Osteocyte (in vitro differentiated cells): ENCODE results near the gene KIF26A. TPM values are rescaled to one million over a fixed set of nuclear protein-coding genes. Genes with fewer than 3 reads are reported as not detected.

Experiments used
- DNase-seq: peaks from one replicate; pipeline ENCODE4 v3.0.0; 2021; ENCODE audit warnings: mixed read lengths; ENCODE audit not compliant: unreplicated experiment; ENCODE audit errors: extremely low spot score
- H3K27ac Mint-ChIP-seq: one replicate; pipeline ENCODE4 v1.8.0; 2021; ENCODE audit warnings: mild to moderate bottlenecking, mixed read lengths; ENCODE audit not compliant: unreplicated experiment
- H3K27me3 Mint-ChIP-seq: one replicate; pipeline ENCODE4 v1.8.0; 2021; ENCODE audit warnings: mixed read lengths; ENCODE audit not compliant: unreplicated experiment
- H3K36me3 Mint-ChIP-seq: one replicate; pipeline ENCODE4 v1.8.0; 2021; ENCODE audit warnings: mixed read lengths; ENCODE audit not compliant: unreplicated experiment
- H3K4me1 Mint-ChIP-seq: one replicate; pipeline ENCODE4 v1.8.0; 2021; ENCODE audit warnings: mixed read lengths; ENCODE audit not compliant: unreplicated experiment
- H3K4me3 Mint-ChIP-seq: one replicate; pipeline ENCODE4 v1.8.0; 2021; ENCODE audit warnings: mild to moderate bottlenecking, moderate library complexity, mixed read lengths; ENCODE audit not compliant: unreplicated experiment
- H3K9me3 Mint-ChIP-seq: one replicate; pipeline ENCODE4 v1.8.0; 2021; ENCODE audit warnings: mixed read lengths; ENCODE audit not compliant: unreplicated experiment
- total RNA-seq: library from RNA; stranded (reverse); gene quantifications from 2 replicates; pipeline ENCODE4 v1.2.1, GENCODE V29; 2021
- TF ChIP-seq, protein P1 (sequence below): fragments of 200-600 bp; sonication (generic); IDR thresholded peaks from 2 replicates; pipeline ENCODE4 v1.5.0; 2021; ENCODE audit warnings: antibody characterized with exemption, mild to moderate bottlenecking, moderate library complexity

Gene KIF26A
- total RNA-seq, 1 donor from 2014 or later = 4.5 TPM

DNA sequence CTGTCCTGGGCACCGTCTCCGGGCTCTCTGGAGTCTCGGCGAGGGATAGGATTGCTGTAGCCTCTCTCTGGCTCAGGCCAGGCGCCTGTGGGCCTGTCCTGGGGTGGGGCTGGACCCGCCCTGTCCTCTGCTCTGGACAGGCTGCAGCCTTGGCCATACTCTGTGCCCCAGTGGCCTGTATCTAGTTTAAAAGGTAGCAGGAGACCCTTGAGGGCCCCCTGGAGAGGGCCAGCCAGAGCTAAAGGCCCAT is 1.8 kb downstream of the KIF26A start:
- no peak for DNase-seq
- Mint-ChIP-seq H3K4me1 (peaks cover 20% of the 10 kb centered on the region), H3K27ac (no peak overlapping the region), H3K9me3 (no peaks in the 10 kb centered on the region), H3K4me3 (peak overlapping the region; percentile 47), H3K36me3 (no peaks in the 10 kb centered on the region), H3K27me3 (peaks cover 14% of the 10 kb centered on the region)
- TF ChIP-seq, protein P1, sequence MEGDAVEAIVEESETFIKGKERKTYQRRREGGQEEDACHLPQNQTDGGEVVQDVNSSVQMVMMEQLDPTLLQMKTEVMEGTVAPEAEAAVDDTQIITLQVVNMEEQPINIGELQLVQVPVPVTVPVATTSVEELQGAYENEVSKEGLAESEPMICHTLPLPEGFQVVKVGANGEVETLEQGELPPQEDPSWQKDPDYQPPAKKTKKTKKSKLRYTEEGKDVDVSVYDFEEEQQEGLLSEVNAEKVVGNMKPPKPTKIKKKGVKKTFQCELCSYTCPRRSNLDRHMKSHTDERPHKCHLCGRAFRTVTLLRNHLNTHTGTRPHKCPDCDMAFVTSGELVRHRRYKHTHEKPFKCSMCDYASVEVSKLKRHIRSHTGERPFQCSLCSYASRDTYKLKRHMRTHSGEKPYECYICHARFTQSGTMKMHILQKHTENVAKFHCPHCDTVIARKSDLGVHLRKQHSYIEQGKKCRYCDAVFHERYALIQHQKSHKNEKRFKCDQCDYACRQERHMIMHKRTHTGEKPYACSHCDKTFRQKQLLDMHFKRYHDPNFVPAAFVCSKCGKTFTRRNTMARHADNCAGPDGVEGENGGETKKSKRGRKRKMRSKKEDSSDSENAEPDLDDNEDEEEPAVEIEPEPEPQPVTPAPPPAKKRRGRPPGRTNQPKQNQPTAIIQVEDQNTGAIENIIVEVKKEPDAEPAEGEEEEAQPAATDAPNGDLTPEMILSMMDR = no peak

DNA sequence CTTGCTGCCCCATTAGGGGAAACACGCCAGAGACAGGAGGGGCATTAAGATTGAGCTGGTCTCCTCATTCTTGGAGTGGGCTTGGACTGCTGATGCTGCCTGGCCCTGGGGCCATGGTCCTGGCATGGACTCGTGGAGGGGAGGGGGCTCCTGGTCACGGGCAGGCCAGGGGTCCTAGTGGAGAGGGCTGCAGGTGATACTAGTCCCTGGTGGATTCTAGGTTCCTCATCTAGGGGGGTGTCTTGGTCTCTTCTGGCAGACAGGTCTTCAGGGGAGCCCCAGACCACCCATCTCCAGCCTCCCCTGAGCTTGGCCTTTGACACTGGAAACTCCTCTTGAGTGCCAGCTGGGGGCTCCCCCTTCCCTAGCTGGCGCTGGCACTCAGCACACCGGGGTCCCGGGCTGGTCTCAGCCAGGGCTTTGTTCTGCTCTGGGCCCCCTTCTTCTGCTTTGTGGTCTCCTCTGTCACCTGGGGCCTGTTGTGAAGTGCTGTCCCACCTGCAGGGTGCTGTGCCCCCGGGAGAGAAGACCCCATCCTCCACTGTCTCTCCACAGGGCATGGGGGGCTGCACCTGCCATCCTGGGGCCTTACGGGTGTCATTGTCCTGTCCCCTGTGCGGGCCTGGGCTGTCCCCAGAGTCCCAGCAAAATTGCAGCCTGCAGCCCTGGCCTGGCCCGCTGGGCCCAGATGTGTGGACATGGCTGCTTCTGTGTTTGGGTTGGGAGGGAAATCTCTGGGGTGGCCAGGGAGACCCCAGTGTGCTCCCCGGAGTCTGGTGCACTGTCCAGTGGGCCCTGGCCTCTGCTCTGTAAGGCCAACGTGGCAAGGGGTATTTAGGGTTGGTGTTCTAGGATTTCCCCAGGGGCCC is 2.3 kb downstream of the KIF26A start:
- H3K4me3 Mint-ChIP-seq = peak overlapping the region; percentile 47
- TF ChIP-seq, protein P1 = no peak
- H3K36me3 Mint-ChIP-seq = no peaks in the 10 kb centered on the region
- no peak for DNase-seq
- no peak overlapping the region for H3K27ac Mint-ChIP-seq
- peaks cover 15% of the 10 kb centered on the region for H3K4me1 Mint-ChIP-seq
- peaks cover 8% of the 10 kb centered on the region for H3K27me3 Mint-ChIP-seq
- H3K9me3 Mint-ChIP-seq = no peaks in the 10 kb centered on the region

DNA sequence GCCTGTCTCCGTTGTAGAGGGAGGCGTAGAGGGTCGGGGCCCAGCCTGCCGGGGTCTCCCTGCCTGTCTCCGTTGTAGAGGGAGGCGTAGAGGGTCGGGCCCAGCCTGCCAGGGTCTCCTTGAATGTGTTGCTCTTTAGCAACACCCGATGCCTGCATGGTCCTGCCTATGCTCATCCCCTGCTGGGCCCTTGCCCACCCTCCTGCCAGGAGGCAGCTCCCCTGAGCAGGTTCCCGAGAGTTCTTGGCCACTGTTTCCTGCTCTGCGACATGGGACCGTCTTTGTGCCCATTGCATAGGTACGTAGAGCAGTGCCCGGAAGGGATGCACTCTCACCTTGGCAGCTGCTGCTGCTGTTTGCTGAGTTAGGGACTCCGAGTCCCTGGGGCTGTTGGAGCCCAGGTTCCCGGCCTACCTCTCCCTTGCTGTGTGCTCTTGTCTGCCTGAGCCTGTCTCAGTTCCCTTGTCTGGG is 3.3 kb downstream of the KIF26A start:
- Mint-ChIP-seq H3K27me3 (peaks cover 6% of the 10 kb centered on the region), H3K4me1 (peaks cover 13% of the 10 kb centered on the region), H3K9me3 (no peaks in the 10 kb centered on the region), H3K27ac (no peak overlapping the region), H3K4me3 (no peak overlapping the region), H3K36me3 (no peaks in the 10 kb centered on the region)
- DNase-seq = no peak
- TF ChIP-seq, protein P1 = no peak

DNA sequence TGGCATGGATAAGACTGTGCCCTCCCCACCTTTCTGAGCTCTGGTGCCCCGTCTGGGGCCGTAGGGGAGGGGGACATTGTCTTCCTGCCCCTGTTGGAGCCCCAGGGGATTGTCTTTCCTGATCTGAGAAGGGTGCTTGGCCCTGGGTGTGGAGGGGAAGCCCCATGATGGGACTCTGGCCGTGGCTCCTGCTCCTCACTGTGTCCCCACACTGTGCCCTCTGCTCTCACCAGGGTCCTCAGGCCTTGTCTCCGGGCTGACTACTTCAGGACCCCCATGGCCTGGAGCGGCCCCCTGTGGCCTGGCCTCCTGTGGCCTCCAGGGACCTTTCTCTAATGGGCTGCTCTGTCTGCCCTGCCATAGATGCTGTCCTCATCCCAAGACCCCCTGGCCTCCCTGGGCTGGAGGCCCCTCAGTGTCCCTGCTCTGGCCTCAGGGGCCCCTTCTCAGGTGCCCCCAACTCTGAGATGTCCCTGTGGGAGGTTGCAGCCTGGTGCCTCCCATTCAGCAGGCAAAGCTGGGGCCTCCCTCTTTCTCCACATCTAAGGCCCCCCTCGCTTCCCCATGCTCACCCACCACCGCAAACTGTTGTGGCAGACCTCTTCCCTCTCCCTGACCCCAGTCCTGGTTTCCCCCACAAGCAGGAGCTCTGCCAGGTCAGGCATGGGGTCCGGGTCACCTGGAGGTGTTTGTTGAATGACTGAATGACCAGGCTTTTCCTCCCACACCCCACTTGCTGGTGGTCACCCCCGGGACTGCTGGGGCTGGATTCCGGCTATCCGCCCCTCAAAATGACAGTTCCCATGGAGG is 4.0 kb downstream of the KIF26A start:
- H3K36me3 Mint-ChIP-seq = no peaks in the 10 kb centered on the region
- H3K27me3 Mint-ChIP-seq = no peaks in the 10 kb centered on the region

More for the DNA sequence above, 4.0 kb downstream of the KIF26A start:
- TF ChIP-seq, protein P1 = no peak
- Mint-ChIP-seq H3K27ac (no peak overlapping the region), H3K9me3 (no peaks in the 10 kb centered on the region), H3K4me1 (peaks cover 7% of the 10 kb centered on the region), H3K4me3 (no peak overlapping the region)
- DNase-seq = no peak
